Trophoblast cell (in vitro differentiated cells and primary cell): ENCODE results near the gene FUT7.

ENCODE experiments used
- DNase-seq, 2 donors: peaks; one replicate each; pipeline ENCODE4 v3.0.0-alpha.2; 2016
- H2AFZ ChIP-seq: 2 replicates; pipeline ENCODE4 v1.6.1; 2013; ENCODE audit warnings: low read length, moderate library complexity, mild to moderate bottlenecking; ENCODE audit not compliant: insufficient read depth, poor library complexity
- H2AK5ac ChIP-seq: 2 replicates; pipeline ENCODE4 v1.6.1; 2013; ENCODE audit warnings: mild to moderate bottlenecking, low read length
- H2BK120ac ChIP-seq: 2 replicates; pipeline ENCODE4 v1.6.1; 2013; ENCODE audit warnings: low read length, mild to moderate bottlenecking, moderate library complexity; ENCODE audit not compliant: insufficient read depth, poor library complexity
- H2BK12ac ChIP-seq: 2 replicates; pipeline ENCODE4 v1.6.1; 2013; ENCODE audit warnings: mild to moderate bottlenecking, low read length, moderate library complexity
- H2BK5ac ChIP-seq: 2 replicates; pipeline ENCODE4 v1.6.1; 2013; ENCODE audit warnings: low read length, low read depth, moderate library complexity, mild to moderate bottlenecking; ENCODE audit not compliant: poor library complexity
- H3K14ac ChIP-seq: 2 replicates; pipeline ENCODE4 v1.6.1; 2013; ENCODE audit warnings: mild to moderate bottlenecking, low read length
- H3K18ac ChIP-seq: 2 replicates; pipeline ENCODE4 v1.6.1; 2013; ENCODE audit warnings: mild to moderate bottlenecking, low read length
- H3K23ac ChIP-seq: 2 replicates; pipeline ENCODE4 v1.6.1; 2013; ENCODE audit warnings: low read length
- H3K27ac ChIP-seq: 2 replicates; pipeline ENCODE4 v1.5.1; 2013; ENCODE audit warnings: low read depth, mild to moderate bottlenecking, inconsistent platforms, low read length, moderate library complexity
- H3K27me3 ChIP-seq: 2 replicates; pipeline ENCODE4 v1.6.1; 2013; ENCODE audit warnings: inconsistent platforms, mild to moderate bottlenecking, low read length, moderate library complexity; ENCODE audit not compliant: insufficient read depth
- H3K36me3 ChIP-seq, 2 experiments: 1 replicate in 1 of 2; 2 replicates in 1 of 2; pipeline ENCODE4 v1.6.1; 2013; ENCODE audit warnings: low read length in 2 of 2, mild to moderate bottlenecking in 2 of 2, moderate library complexity in 1 of 2; ENCODE audit not compliant: insufficient read depth in 2 of 2, control insufficient read depth in 1 of 2
- H3K4ac ChIP-seq: 2 replicates; pipeline ENCODE4 v1.6.1; 2013; ENCODE audit warnings: low read depth, mild to moderate bottlenecking, low read length, moderate library complexity
- H3K4me1 ChIP-seq, 2 experiments: 1 replicate in 1 of 2; 2 replicates in 1 of 2; pipeline ENCODE4 v1.6.1; 2013; ENCODE audit warnings: low read length in 2 of 2, mild to moderate bottlenecking in 2 of 2, moderate library complexity in 1 of 2; ENCODE audit not compliant: insufficient read depth in 2 of 2, control insufficient read depth in 1 of 2
- H3K4me2 ChIP-seq: 2 replicates; pipeline ENCODE4 v1.6.1; 2013; ENCODE audit warnings: inconsistent platforms, mild to moderate bottlenecking, low read length, moderate library complexity
- H3K4me3 ChIP-seq: 2 replicates; pipeline ENCODE4 v1.5.1; 2013; ENCODE audit warnings: mild to moderate bottlenecking, low read depth, low read length, inconsistent platforms
- H3K79me1 ChIP-seq: one replicate; pipeline ENCODE4 v1.6.1; 2013; ENCODE audit warnings: low read length
- H3K79me2 ChIP-seq: 2 replicates; pipeline ENCODE4 v1.6.1; 2013; ENCODE audit warnings: low read length, mild to moderate bottlenecking; ENCODE audit not compliant: control insufficient read depth, insufficient read depth, poor library complexity
- H3K9ac ChIP-seq: 2 replicates; pipeline ENCODE4 v1.6.1; 2013; ENCODE audit warnings: mild to moderate bottlenecking, low read length
- H3K9me3 ChIP-seq: 2 replicates; pipeline ENCODE4 v1.6.1; 2013; ENCODE audit warnings: low read depth, mild to moderate bottlenecking, control low read depth, inconsistent platforms, low read length; ENCODE audit not compliant: insufficient read depth
- H4K12ac ChIP-seq: 2 replicates; pipeline ENCODE4 v1.6.1; 2013; ENCODE audit warnings: low read depth, mild to moderate bottlenecking, low read length, moderate library complexity
- H4K8ac ChIP-seq: 2 replicates; pipeline ENCODE4 v1.6.1; 2013; ENCODE audit warnings: low read depth, mild to moderate bottlenecking, low read length, moderate library complexity
- H4K91ac ChIP-seq: one replicate; pipeline ENCODE4 v1.6.1; 2013; ENCODE audit warnings: low read depth, mild to moderate bottlenecking, low read length, moderate library complexity
- WGBS: extraction: QIAGEN DNeasy Blood & Tissue Kit; methylation state at CpG from one replicate; pipeline ENCODE4 v1.1.7; 2013; ENCODE audit warnings: missing lambda C conversion rate; ENCODE audit not compliant: insufficient read length, insufficient coverage; ENCODE audit errors: extremely low coverage; 5-methylcytosine and 5-hydroxymethylcytosine counted together

FUT7 gene

DNA sequence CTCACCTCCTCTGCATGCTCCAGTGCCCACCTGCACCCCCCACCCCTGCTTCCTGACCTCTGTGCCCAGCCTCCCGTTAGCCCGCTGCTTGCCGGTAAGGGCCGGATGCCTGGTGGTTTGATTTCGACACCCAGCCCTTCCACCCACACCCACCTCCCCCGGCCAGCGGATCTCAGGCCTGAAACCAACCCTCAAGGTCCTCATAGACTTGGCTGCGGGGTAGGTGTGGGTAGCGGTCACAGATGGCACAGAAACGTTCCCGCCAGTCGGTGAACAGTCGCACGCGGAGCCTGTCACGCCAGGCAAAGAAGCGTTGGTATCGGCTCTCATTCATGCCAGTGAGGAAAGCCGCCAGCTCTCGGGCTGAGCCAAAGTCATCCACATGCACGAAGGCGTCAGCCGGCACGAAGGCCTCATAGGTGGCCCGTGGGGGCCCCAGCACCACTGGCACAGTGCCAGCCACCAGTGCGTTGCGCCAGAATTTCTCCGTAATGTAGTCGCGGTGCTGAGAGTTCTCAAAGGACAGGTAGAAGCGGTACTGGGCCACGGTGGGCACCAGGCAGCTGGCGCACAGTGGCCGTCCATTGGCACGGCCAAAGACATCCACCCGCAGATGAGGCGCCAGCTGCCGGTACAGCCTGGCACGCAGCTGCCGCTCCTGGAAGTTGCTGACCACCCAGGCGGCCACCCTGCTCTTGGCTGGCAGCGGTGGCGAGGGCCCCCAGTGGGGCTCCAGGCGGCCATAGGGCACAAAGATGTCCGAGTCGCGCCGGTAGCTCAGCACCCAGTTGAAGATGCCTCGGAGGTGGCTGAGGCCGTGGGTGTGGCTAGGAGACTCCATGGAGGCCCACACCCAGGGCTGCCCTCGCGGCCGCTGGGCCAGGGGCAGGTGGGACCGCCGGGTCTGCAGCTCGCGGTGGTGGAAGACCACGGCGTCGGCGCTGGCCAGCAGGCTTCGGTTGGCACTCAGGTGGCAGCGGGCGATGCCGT, 1.1 kb downstream of the FUT7 start:
- Histone ChIP-seq H3K79me1 (no peaks in the 10 kb centered on the region), H3K14ac (no peak overlapping the region), H2BK5ac (no peak overlapping the region), H3K9ac (no peak overlapping the region), H2BK120ac (no peak overlapping the region), H3K9me3 (peaks cover 5% of the 10 kb centered on the region), H3K18ac (no peak overlapping the region), H3K27me3 (peaks cover 9% of the 10 kb centered on the region), H3K4me2 (no peak overlapping the region), H2AK5ac (no peak overlapping the region), H4K8ac (no peak overlapping the region), H3K23ac (no peak overlapping the region), H2AFZ (no peak overlapping the region), H2BK12ac (no peak overlapping the region), H3K4me3 (no peak overlapping the region), H3K27ac (no peak overlapping the region), H3K4ac (no peak overlapping the region), H3K79me2 (no peaks in the 10 kb centered on the region), H4K91ac (no peak overlapping the region), H4K12ac (no peak overlapping the region), H3K4me1 (peaks cover 6 to 8% of the 10 kb centered on the region in 2 experiments), H3K36me3 (no peaks in the 10 kb centered on the region)
- no CpG with 5 or more reads among the region's 65 CpGs for WGBS
- DNase-seq: no peak

DNA sequence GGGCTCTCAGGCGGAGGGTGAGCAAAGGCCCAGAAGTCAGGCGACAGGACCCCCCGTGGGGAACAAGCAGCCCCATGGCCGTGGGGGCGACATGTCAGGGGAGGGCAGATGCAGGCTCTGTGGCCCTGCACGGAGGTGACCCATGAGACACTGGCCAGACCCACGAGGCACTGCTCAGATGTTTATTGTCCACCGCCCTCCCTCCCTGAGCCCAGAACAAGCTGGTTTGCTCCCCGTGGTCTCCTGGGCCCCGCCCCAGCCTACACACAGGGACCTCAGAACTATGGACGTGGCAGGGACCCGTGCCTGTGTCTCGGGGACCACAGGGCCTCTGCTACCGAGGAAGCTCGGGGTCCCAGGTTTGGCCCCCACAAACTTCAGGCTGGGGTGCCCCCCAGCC, 1.9 kb downstream of the FUT7 start:
- Histone ChIP-seq H4K12ac (no peak overlapping the region), H3K9ac (no peak overlapping the region), H2AK5ac (no peak overlapping the region), H3K4me3 (no peak overlapping the region), H3K4me2 (no peak overlapping the region), H3K4ac (no peak overlapping the region), H4K8ac (no peak overlapping the region), H2BK120ac (no peak overlapping the region), H3K27me3 (peaks cover 9% of the 10 kb centered on the region), H2AFZ (no peak overlapping the region), H3K14ac (no peak overlapping the region), H3K23ac (no peak overlapping the region), H2BK12ac (no peak overlapping the region), H3K36me3 (no peaks in the 10 kb centered on the region), H2BK5ac (no peak overlapping the region), H3K27ac (no peak overlapping the region), H3K79me2 (no peaks in the 10 kb centered on the region), H4K91ac (no peak overlapping the region), H3K18ac (no peak overlapping the region), H3K4me1 (peaks cover 6 to 8% of the 10 kb centered on the region in 2 experiments), H3K79me1 (no peaks in the 10 kb centered on the region), H3K9me3 (peaks cover 3% of the 10 kb centered on the region)
- no peak for DNase-seq
- WGBS: no CpG with 5 or more reads among the region's 15 CpGs

DNA sequence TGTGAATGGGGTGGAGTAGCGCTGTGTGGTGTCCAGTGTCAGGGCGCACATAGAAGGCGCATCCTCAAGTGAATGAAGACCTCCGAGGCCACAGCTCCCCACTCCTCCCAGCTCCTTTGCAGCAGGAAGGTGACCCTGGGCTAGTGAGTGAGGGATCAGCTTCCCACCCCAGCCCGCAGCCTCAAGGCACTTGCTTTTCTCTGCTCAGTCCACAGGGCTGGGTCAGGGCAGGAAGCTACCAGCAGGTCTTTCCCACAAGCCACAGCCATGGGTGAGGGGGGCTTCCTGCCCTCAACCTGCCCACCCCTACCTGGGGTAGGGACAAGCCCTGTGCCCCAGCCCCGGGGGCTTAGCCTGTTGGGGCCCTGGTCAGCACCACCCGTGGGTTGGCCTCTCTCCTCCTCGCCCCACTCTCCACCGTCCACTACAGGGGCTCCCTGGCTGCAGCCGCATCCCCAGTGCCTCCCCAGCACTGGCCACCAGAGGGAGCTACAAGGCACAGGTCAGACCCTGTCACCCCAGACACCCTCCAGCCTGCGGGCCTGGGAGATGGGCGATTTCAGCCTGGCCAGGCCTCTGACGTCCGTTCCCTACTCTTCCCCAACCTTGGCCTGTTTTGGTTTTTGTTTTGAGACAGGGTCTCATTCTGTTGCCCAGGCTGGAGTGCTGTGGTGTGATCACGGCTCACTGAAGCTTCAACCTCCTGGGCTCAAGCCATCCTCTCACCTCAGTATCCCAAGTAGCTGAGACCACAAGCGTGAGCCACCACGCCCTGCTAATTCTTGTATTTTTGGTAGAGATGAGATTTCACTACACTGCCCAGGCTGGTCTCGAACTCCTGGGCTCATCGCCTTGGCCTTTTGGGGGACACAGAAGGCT, 2.6 kb downstream of the FUT7 start:
- Histone ChIP-seq H2AK5ac (no peak overlapping the region), H4K8ac (no peak overlapping the region), H2BK5ac (no peak overlapping the region), H3K23ac (no peak overlapping the region), H3K27me3 (peaks cover 9% of the 10 kb centered on the region), H3K4me3 (no peak overlapping the region), H4K12ac (no peak overlapping the region), H2AFZ (no peak overlapping the region), H3K9me3 (peaks cover 3% of the 10 kb centered on the region), H3K18ac (no peak overlapping the region), H3K14ac (no peak overlapping the region), H3K79me1 (no peaks in the 10 kb centered on the region), H3K4ac (no peak overlapping the region), H2BK120ac (no peak overlapping the region), H3K9ac (no peak overlapping the region), H4K91ac (no peak overlapping the region), H3K36me3 (no peaks in the 10 kb centered on the region), H3K27ac (no peak overlapping the region), H3K4me1 (peaks cover 6 to 8% of the 10 kb centered on the region in 2 experiments), H3K79me2 (no peaks in the 10 kb centered on the region), H2BK12ac (no peak overlapping the region), H3K4me2 (peak overlapping the region; percentile 79)
- DNase-seq: peak; percentile 50 to 77
- WGBS: no CpG with 5 or more reads among the region's 19 CpGs

DNA sequence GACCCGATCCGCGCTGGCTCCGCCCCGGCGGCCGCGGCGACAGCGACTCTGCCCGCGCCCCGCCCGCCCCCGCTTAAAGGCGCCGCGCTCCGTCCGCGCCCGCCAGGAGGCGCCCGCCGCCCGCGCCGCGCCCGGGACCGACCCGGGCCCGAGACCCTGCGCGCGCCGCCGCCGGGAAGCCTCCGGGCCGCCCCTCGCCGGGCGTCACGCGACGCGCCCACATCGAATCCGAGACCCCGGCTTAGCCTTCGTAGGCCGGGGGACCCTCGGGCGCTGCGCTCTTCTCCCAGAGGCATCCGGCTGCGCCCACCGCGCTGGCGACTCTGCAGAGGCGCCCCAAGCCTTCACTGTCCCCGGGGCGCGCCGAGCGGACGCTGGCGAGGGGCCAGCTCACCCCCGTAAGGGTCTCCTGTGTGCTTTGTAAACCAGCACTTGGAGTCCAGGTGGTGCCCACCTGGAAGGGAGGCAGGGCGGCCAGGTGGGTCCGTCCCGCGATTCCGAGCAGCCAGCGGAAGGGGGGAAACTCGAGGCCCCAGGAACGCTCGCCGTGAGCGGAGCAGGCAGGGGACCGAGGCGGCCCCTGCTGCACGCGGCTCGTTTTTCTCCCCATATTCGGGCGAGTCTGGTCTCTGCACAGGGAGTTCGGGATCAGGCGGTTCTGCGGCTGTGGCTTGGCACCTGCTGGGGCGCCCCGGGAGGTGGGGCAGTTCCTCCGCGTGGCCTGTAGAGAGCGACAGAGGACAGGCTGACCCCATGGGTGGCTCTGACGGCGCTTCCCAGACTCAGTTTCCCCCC, 3.4 kb downstream of the FUT7 start:
- Histone ChIP-seq H2AFZ (peak overlapping the region; percentile 40), H2BK12ac (no peak overlapping the region), H4K8ac (peak overlapping the region; percentile 31), H3K4me1 (peaks cover 6 to 8% of the 10 kb centered on the region in 2 experiments), H3K4me3 (no peak overlapping the region), H3K9ac (peak overlapping the region; percentile 5), H3K36me3 (no peaks in the 10 kb centered on the region), H3K79me1 (no peaks in the 10 kb centered on the region), H3K27ac (no peak overlapping the region), H4K12ac (no peak overlapping the region), H3K4ac (no peak overlapping the region), H4K91ac (no peak overlapping the region), H3K23ac (no peak overlapping the region), H3K14ac (peak overlapping the region; percentile 41), H3K27me3 (peaks cover 9% of the 10 kb centered on the region), H3K4me2 (peak overlapping the region; percentile 79), H2BK5ac (no peak overlapping the region), H3K79me2 (no peaks in the 10 kb centered on the region), H3K9me3 (peaks cover 5% of the 10 kb centered on the region), H2BK120ac (peak overlapping the region; percentile 22), H2AK5ac (no peak overlapping the region), H3K18ac (no peak overlapping the region)
- peak; percentile 19 to 70 for DNase-seq
- WGBS: no CpG with 5 or more reads among the region's 98 CpGs
